ENCODE measurements around the gene FOXL3. TPM values are rescaled to one million over a fixed set of nuclear protein-coding genes. Genes with fewer than 3 reads are reported as not detected.

Gene FOXL3
- total RNA-seq, 1 experiment from 2014 or later, result not detected

- TF ChIP-seq CTCF (IDR thresholded peaks at IDR 0.05; ENCODE audit: unreplicated experiment), result no peak
- Mint-ChIP-seq H3K9me3 (ENCODE audit: unreplicated experiment) (peaks cover 21% of the 10 kb centered on the region), H3K4me3 (ENCODE audit: unreplicated experiment) (no peak overlapping the region), H3K27ac (ENCODE audit: low read depth, unreplicated experiment) (no peak overlapping the region), H3K36me3 (ENCODE audit: insufficient read depth, unreplicated experiment) (no peaks in the 10 kb centered on the region), H3K4me1 (ENCODE audit: insufficient read depth, unreplicated experiment) (no peaks in the 10 kb centered on the region), H3K27me3 (ENCODE audit: insufficient read depth, unreplicated experiment) (no peaks in the 10 kb centered on the region)
- ChIA-PET POLR2A (no interaction called here), CTCF (no interaction called here)
- DNase-seq (ENCODE audit: unreplicated experiment), result no peak
- intact Hi-C loops (cut with micrococcal nuclease), result no loop called here
- BruUV-seq (replicated peaks), result no TSS peak
Observed at GRCh38 chr7:303884-304573, 14.1 kb downstream of the FOXL3 start.

DNA sequence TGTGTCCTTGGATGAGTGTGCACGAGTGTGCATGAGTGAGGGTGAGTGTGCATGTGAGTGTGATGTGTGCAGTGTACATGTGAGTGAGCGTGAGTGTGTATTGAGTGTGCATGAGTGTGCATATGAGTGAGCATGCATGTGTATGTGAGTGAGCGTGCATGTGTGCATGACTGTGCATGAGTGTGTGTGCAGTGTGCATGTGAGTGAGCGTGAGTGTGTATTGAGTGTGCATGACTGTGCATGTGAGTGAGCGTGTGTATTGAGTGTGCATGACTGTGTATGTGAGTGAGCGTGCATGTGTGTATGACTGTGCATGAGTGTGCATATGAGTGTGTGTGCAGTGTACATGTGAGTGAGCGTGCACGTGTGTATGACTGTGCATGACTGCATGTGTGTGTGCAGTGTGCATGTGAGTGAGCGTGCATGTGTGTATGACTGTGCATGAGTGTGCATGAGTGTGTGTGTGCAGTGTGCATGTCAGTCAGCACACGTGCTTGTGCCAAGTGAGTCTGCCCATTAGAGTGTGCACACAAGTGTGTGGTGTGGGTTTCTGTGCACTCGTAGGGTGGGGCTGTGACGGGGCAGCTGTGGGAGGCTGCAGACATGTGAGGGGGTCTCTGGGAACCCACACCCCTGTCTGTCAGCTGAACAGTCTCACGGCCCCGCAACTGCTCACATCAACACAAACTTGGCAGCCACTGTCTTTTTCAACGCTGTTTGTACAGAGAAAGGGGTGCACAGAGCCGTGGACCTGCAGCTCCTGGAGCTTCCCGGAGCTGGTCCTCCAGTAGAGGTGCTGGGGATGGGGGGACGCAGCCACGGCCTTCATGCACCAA, 14.8 kb downstream of the FOXL3 start:
- no peak overlapping the region for H3K27ac Mint-ChIP-seq (ENCODE audit: low read depth, unreplicated experiment)
- no peak for TF ChIP-seq CTCF (IDR thresholded peaks at IDR 0.05; ENCODE audit: unreplicated experiment)
- no peaks in the 10 kb centered on the region for H3K36me3 Mint-ChIP-seq (ENCODE audit: insufficient read depth, unreplicated experiment)
- CTCF ChIA-PET, result interaction anchor here (1.0 kb wide), 1 partner anchor 568 kb away, joined by 3 read pairs; no protein-coding TSS in a partner anchor
- BruUV-seq (replicated peaks), result no TSS peak
- no peak overlapping the region for H3K4me3 Mint-ChIP-seq (ENCODE audit: unreplicated experiment)
- intact Hi-C loops (cut with micrococcal nuclease), result no loop called here
- no peaks in the 10 kb centered on the region for H3K27me3 Mint-ChIP-seq (ENCODE audit: insufficient read depth, unreplicated experiment)
- H3K4me1 Mint-ChIP-seq (ENCODE audit: insufficient read depth, unreplicated experiment), result no peaks in the 10 kb centered on the region
- POLR2A ChIA-PET, result no interaction called here
- no peak for DNase-seq (ENCODE audit: unreplicated experiment)
- H3K9me3 Mint-ChIP-seq (ENCODE audit: unreplicated experiment), result peaks cover 29% of the 10 kb centered on the region

DNA sequence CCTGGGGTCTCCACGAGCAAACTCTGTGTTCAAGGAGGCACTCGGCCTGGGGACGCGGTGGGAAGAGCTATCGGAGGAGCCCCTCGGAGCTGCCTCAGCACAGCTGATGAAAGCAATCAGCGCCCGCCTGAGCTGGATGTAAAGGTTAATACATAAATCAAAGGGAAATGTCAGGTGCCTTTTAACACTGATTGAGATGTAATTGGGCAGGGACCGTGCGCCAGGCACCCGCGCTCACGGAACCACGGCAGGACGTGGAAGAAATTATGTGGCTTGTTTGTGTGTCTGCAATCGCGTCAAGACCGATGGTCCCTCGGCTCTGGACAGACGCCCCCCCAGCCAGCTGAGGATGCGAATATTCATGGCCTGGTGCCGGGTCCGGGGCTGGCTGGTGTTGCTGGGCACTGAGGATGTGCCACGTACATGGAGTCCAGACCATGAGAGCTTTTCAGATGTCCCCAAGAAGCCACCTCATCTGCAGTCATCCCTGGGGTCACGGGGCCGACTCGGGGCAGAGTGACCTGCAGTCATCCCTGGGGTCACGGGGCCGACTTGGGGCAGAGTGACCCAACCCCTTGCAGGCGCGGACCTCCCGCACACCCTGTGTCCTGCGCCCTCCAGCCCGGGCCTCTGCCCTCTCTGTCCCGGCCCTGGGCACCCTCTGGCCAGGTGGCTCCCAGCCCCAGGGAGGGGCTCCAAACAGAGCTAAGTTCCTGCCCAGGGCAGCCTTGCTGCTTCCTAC, 15.6 kb downstream of the FOXL3 start:
- no TSS peak for BruUV-seq (replicated peaks)
- Mint-ChIP-seq H3K9me3 (ENCODE audit: unreplicated experiment) (peaks cover 29% of the 10 kb centered on the region), H3K36me3 (ENCODE audit: insufficient read depth, unreplicated experiment) (no peaks in the 10 kb centered on the region), H3K4me3 (ENCODE audit: unreplicated experiment) (no peak overlapping the region), H3K27ac (ENCODE audit: low read depth, unreplicated experiment) (no peak overlapping the region), H3K27me3 (ENCODE audit: insufficient read depth, unreplicated experiment) (no peaks in the 10 kb centered on the region), H3K4me1 (ENCODE audit: insufficient read depth, unreplicated experiment) (no peaks in the 10 kb centered on the region)
- POLR2A ChIA-PET, result no interaction called here
- intact Hi-C loops (cut with micrococcal nuclease), result no loop called here
- CTCF ChIA-PET, result interaction anchor here (0.6 to 1.0 kb wide), 2 partner anchors 15 to 568 kb away, joined by 3 read pairs; no protein-coding TSS in a partner anchor
- no peak for TF ChIP-seq CTCF (IDR thresholded peaks at IDR 0.05; ENCODE audit: unreplicated experiment)
- no peak for DNase-seq (ENCODE audit: unreplicated experiment)

DNA sequence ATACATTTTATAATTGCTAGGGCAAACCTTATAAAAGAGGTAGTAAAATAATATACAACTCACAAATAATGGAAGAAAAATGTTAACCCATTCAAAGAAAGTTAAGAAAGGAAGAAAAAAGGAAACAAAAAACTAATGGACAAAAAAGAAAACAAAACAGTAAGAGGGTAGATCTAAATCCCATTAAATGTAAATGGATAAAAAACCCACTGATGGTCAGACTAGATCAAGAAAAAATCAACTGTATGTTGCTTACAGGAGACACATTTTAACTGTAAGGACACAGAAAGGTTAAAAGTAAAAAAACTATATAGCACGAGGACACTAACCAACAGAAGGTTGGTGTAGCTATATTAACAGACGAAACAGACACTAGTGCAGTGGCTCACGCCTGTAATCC, 18.0 kb downstream of the FOXL3 start:
- H3K4me1 Mint-ChIP-seq (ENCODE audit: insufficient read depth, unreplicated experiment), result peaks cover 8% of the 10 kb centered on the region
- no TSS peak for BruUV-seq (replicated peaks)
- CTCF ChIA-PET, result interaction anchor here (0.7 to 1.2 kb wide), 2 partner anchors 14 to 470 kb away, joined by 3 to 5 read pairs; no protein-coding TSS in a partner anchor
- H3K36me3 Mint-ChIP-seq (ENCODE audit: insufficient read depth, unreplicated experiment), result no peaks in the 10 kb centered on the region
- POLR2A ChIA-PET, result no interaction called here
- H3K27me3 Mint-ChIP-seq (ENCODE audit: insufficient read depth, unreplicated experiment), result no peaks in the 10 kb centered on the region
- H3K9me3 Mint-ChIP-seq (ENCODE audit: unreplicated experiment), result peaks cover 29% of the 10 kb centered on the region
- DNase-seq (ENCODE audit: unreplicated experiment), result no peak
- intact Hi-C loops (cut with micrococcal nuclease), result no loop called here
- no peak overlapping the region for H3K27ac Mint-ChIP-seq (ENCODE audit: low read depth, unreplicated experiment)
- H3K4me3 Mint-ChIP-seq (ENCODE audit: unreplicated experiment), result no peak overlapping the region
- TF ChIP-seq CTCF (IDR thresholded peaks at IDR 0.05; ENCODE audit: unreplicated experiment), result no peak
